ENCODE measurements around the gene EMILIN3.

GRCh38 chr20:41373251-41373783 is 6.7 kb upstream of the EMILIN3 start:
- TF ChIP-seq CHD2 (IDR thresholded peaks at IDR 0.05; ENCODE audit: low read length, partially characterized antibody) (no peak), CTCF (IDR thresholded peaks at IDR 0.05) (no peak), POLR2AphosphoS5 (IDR thresholded peaks at IDR 0.05; ENCODE audit: low read depth, low read length) (no peak), YY1 (IDR thresholded peaks at IDR 0.05; ENCODE audit: low read depth) (no peak), FOXJ3 (CRISPR knock-in tag; IDR thresholded peaks at IDR 0.05) (no peak), EP300 (IDR thresholded peaks at IDR 0.05; ENCODE audit: borderline replicate concordance in 1 of 2, low read depth in 1 of 2, low read length in 1 of 2) (no peak), REST (IDR thresholded peaks at IDR 0.05; ENCODE audit: low read depth, low read length) (no peak), RAD21 (IDR thresholded peaks at IDR 0.05; ENCODE audit: low read length) (no peak)
